ENCODE results near the gene TRIM63.

Gene TRIM63

DNA sequence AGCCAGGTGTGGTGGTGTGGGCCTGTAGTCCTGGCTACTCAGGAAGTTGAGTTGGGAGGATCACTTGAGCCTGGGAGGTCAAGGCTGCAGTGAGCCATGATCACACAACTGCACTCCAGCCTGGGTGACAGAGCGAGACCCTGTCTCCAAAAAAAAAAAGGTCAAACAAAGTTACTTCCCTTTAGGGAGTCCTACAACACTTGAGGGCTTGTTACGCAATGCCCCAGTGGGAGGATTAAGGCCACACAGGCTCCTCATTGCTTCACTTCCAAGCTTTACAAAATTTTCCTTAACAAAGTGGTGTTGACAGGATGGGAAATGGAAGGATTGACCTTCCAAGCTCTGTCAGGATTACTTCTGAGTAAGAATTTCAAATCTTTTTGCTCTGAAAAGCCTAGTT is 52.1 kb downstream of the TRIM63 start:
- DNase-seq, result no peak

- DNase-seq, result no peak
Observed at GRCh38 chr1:26014179-26014578, 53.3 kb downstream of the TRIM63 start.

DNA sequence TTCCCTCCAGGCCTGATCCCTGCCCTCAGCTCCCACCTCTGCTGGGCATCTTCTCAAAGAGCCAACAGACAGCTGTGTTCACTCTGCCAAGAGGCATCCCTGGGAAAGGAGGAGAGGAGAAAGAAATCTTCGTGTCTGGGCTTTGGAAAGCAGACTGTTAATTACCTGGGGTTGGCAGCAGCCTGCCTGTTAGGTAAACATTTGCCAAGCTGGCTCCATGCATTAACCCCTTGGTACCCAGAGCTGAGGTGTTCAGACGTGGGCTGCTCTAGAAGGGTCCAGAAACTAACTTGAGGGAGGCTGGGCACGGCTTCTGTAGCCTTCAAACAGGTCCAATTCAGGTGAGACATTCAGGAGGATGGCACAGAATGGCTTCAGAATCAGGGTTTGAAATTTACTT is 54.6 kb downstream of the TRIM63 start:
- no peak for DNase-seq

DNA sequence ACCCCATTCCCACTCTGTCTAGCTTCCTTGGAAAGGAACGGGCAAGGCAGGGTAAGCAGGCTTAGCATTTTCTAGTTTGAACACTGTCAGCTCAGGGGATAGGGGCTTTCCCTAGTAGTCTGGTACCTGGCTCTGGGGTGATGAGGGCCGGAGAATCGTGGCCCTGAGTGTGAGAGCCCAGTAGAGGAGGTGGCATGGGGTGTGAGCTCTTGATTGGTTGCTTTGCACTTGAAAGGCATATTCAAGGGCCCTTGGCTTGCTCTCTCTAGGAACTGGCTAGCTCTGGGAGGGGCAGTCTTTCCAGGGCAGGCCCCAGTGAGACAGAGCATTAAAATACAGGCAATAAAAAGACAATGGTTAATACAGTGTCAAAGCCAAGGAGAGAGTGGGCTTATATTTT is 56.6 kb downstream of the TRIM63 start:
- DNase-seq, result no peak

GRCh38 chr1:26009796-26010447 is 57.5 kb downstream of the TRIM63 start:
- no peak for DNase-seq

GRCh38 chr1:26006710-26007109 is 60.7 kb downstream of the TRIM63 start:
- no peak for DNase-seq

- no peak for DNase-seq
Observed at GRCh38 chr1:26005434-26006105, 61.9 kb downstream of the TRIM63 start.

DNA sequence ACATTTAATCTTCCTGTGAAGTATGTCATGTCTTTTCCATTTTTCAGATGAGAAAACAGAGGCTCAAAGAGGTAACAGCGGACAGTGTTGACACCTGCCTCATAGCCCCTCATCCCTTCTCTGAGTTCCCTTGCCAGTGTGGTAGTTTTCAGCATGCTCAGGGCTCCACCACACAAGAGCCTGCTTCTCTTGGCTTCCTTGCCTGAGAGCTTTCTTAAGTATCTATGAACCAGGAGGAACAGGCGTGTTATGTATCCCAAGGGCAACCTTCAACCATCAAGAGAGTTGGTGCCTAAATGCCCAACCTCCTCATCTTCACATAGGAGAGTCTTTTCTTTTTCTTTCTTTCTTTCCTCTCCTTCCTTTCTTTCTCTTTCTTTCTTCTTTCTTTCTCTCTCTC is 63.7 kb downstream of the TRIM63 start:
- DNase-seq, result no peak

GRCh38 chr1:26003262-26003661 is 64.2 kb downstream of the TRIM63 start:
- no peak for DNase-seq
